Adrenal gland (tissue), 12 donors: ENCODE measurements around the gene NDUFC2. TPM values are rescaled to one million over a fixed set of nuclear protein-coding genes. Genes with fewer than 3 reads are reported as not detected.

Experiments used
- DNase-seq, 7 donors: peaks; one replicate each; pipeline ENCODE4 v3.0.0-alpha.2; 2019 to 2020
- H3K27ac ChIP-seq, 5 donors: fragments of 200-600 bp; sonication (generic) in 4 of 5; 1 replicate in 3 of 5; 2 replicates in 2 of 5; pipeline versions ENCODE4 v1.5.1 to v1.8.0; 2016 to 2020; ENCODE audit warnings: mild to moderate bottlenecking in 1 of 5
- H3K27me3 ChIP-seq: fragments of 200-600 bp; 2 replicates; pipeline ENCODE4 v1.8.0; 2021
- H3K36me3 ChIP-seq, 2 donors: fragments of 200-600 bp; replicated peaks in 1 of 2; 1 replicate in 1 of 2; 2 replicates in 1 of 2; pipeline versions ENCODE4 v1.5.1 to v1.8.0; 2018 to 2022
- H3K4me1 ChIP-seq, 2 donors: fragments of 200-600 bp; replicated peaks in 1 of 2; 1 replicate in 1 of 2; 2 replicates in 1 of 2; pipeline versions ENCODE4 v1.5.1 to v1.8.0; 2018 to 2021
- H3K4me3 ChIP-seq, 4 donors: fragments of 200-600 bp; sonication (generic) in 3 of 4; one replicate each; pipeline ENCODE4 v1.5.1; 2016 to 2018
- H3K9me3 ChIP-seq, 3 donors: fragments of 200-600 bp; sonication (generic) in 1 of 3; replicated peaks in 1 of 3; 1 replicate in 2 of 3; 2 replicates in 1 of 3; pipeline versions ENCODE4 v1.5.1 to v1.8.0; 2016 to 2021
- POLR2A ChIP-seq, 2 donors: fragments of 450-650 bp; IDR thresholded peaks; one replicate each; pipeline ENCODE4 v1.6.1; 2017; ENCODE audit warnings: antibody characterized with exemption in 2 of 2, mild to moderate bottlenecking in 2 of 2, moderate library complexity in 1 of 2
- WGBS, 4 donors: extraction: QIAGEN DNeasy Blood & Tissue Kit in 2 of 4; methylation state at CpG; one replicate each; pipeline versions ENCODE4 v1.1.5 to v1.1.7; 2013 to 2017; 5-methylcytosine and 5-hydroxymethylcytosine counted together
- intact Hi-C, 2 donors: fragments of 100-400 bp; cut with DNase I; formaldehyde crosslinking; loops; one replicate each; pipeline versions ENCODE4 v1.14.1 to v1.15.0; 2022 to 2023
- polyA plus RNA-seq, 3 donors: library from polyadenylated mRNA; stranded (reverse); fragments of 200-250 nt in 2 of 3; fragments of 350-450 nt in 1 of 3; fragmentation: Illumina TruSeq in 1 of 3; extraction: RNeasy Lipid Tissue Mini Kit (QIAGEN cat#74804) in 1 of 3; gene quantifications; one replicate each; pipeline ENCODE4 v1.2.3, GENCODE V29; 2013 to 2014
- total RNA-seq, 9 donors: library from RNA; depleted of rRNA in 4 of 9; stranded (reverse); fragments of >200 nt in 4 of 9; fragments of 120-200 nt in 1 of 9; fragmentation: NEBNext Ultra II Directional in 1 of 9; extraction: Animal tissue kit (Norgen Biotek cat#: 25700) in 1 of 9; gene quantifications; one replicate each; pipeline versions ENCODE4 v1.1.0 to v1.2.4, GENCODE V29; 2013 to 2023
- TF ChIP-seq, protein P1 (sequence below), 6 experiments: fragments of 450-650 bp in 4 of 6; fragments of 200-600 bp in 2 of 6; sonication (generic) in 1 of 6; IDR thresholded peaks; 1 replicate in 5 of 6; 2 replicates in 1 of 6; pipeline versions ENCODE4 v1.5.1 to v1.8.0; 2016 to 2021; ENCODE audit warnings: antibody characterized with exemption in 6 of 6, mild to moderate bottlenecking in 2 of 6, moderate library complexity in 1 of 6
- donor health status: healthy with polysubstance abuse.
- donor health status: Bipolar disorder and iron deficiency.
- donor health status: DM: yes; HTN: yes; CAD: no.
- donor health status: DM: no; HTN: no; CAD: no.
- donor health status: DM: no; HTN: no; CAD: no.
- donor health status: DM: yes; HTN: yes; CAD: no.

NDUFC2 gene
- total and polyA plus RNA-seq, 12 donors: 75.4 to 487 (median 332) TPM

DNA sequence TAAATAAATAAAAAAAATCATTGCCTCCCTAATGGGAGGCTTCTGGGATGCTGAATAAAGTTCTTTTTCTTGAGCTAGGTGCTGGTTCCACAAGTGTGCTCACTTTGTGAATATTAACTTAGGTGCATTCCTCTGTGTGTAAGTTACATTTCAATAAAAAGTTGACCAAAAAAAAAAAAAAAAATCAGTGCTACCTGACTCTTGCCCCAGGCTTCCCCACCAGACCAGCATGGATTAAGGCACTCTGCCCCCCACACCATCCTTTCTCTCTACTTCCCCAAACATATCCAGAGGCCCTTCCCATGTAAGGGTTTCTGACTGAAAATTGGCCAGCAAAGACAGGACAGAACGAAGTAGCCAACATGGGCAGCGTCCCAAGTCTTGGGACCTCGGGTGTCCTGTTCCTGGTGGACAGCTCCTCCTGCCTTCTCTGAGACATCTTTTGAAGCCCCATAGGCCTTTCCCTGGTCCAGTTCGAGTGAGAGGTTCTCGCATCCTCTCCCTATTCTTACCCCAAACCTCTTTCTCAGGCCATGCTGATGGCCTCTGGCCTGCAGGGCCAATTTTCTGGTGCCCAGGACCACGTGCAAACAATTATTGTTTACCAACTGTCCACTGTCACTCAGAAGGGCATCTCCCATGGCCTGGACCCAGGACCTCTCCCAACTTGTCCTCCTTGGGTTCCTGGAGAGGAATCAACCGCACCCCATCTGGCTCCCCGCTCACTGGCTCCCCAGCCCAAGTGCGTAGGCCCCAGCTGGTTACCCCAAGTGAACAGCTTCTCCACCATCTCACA is 41.6 kb downstream of the NDUFC2 start:
- no peaks in the 10 kb centered on the region for H3K36me3 ChIP-seq
- no peak overlapping the region for H3K27ac ChIP-seq
- 81 to 89% (median 85%) methylated on average over 5 to 9 of the region's 9 CpGs for WGBS, 4 donors
- TF ChIP-seq, protein P1, sequence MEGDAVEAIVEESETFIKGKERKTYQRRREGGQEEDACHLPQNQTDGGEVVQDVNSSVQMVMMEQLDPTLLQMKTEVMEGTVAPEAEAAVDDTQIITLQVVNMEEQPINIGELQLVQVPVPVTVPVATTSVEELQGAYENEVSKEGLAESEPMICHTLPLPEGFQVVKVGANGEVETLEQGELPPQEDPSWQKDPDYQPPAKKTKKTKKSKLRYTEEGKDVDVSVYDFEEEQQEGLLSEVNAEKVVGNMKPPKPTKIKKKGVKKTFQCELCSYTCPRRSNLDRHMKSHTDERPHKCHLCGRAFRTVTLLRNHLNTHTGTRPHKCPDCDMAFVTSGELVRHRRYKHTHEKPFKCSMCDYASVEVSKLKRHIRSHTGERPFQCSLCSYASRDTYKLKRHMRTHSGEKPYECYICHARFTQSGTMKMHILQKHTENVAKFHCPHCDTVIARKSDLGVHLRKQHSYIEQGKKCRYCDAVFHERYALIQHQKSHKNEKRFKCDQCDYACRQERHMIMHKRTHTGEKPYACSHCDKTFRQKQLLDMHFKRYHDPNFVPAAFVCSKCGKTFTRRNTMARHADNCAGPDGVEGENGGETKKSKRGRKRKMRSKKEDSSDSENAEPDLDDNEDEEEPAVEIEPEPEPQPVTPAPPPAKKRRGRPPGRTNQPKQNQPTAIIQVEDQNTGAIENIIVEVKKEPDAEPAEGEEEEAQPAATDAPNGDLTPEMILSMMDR (IDR thresholded peaks at IDR 0.05): no peak
- no peak for TF ChIP-seq POLR2A (IDR thresholded peaks at IDR 0.05)
- H3K27me3 ChIP-seq: no peaks in the 10 kb centered on the region
- H3K9me3 ChIP-seq: no peaks in the 10 kb centered on the region
- intact Hi-C loops: no loop called here
- no peak for DNase-seq
- H3K4me3 ChIP-seq: no peak overlapping the region
- peaks cover 16 to 21% of the 10 kb centered on the region in 2 donors for H3K4me1 ChIP-seq

DNA sequence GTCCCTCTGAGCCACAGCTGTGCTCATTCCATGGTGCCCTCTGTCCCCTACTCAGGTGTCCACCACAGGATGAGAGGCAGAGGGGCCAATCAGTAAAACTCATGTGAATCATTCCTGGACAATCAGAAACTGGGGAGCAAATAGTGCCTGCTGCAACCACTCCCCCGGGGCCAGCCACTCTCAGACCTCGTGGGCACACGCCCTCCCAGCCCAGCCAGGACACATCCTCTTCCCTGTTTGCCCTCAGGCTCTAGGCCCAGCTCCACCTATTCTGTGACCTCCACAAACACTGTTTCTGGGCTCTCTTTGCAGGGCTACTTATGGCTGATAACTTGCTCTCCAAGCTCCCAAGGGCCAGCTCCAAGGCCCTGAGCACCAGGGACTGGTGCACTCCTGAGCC is 42.6 kb downstream of the NDUFC2 start:
- H3K4me1 ChIP-seq: peaks cover 19 to 26% of the 10 kb centered on the region in 2 donors
- H3K36me3 ChIP-seq: no peaks in the 10 kb centered on the region
- TF ChIP-seq, protein P1 (IDR thresholded peaks at IDR 0.05): no peak
- no peak for TF ChIP-seq POLR2A (IDR thresholded peaks at IDR 0.05)
- 30 to 50% (median 44%) methylated on average over 3 of the region's 3 CpGs; no CpG with 5 or more reads in 1 of the 4 donors for WGBS, 4 donors
- intact Hi-C loops: no loop called here
- H3K9me3 ChIP-seq: no peaks in the 10 kb centered on the region
- DNase-seq: peak in 1 of 7 donors; percentile 43
- no peaks in the 10 kb centered on the region for H3K27me3 ChIP-seq
- H3K27ac ChIP-seq: peak overlapping the region in 1 of 5 donors; percentile 34
- H3K4me3 ChIP-seq: no peak overlapping the region

DNA sequence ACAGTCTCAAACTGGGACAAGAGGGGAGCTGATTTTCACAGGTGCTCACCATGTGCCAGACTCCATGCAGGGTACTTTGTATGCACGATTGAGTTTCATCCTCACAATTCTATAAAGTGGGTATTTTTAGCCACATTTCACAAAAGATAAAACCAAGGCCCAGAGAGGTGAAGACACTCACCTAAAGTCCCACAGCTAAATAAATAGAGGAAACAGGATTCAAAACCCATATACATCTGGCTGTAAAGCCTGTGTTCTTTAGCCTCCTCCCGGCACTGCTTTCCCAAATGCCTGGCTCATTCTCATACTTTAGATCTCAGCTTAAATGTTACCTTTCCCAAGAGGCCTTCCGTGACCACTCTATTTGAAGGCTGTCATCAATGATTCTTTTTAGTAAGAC is 43.3 kb downstream of the NDUFC2 start:
- no peak overlapping the region for H3K4me3 ChIP-seq
- H3K27ac ChIP-seq: no peak overlapping the region
- TF ChIP-seq POLR2A (IDR thresholded peaks at IDR 0.05): no peak
- TF ChIP-seq, protein P1 (IDR thresholded peaks at IDR 0.05): no peak
- H3K27me3 ChIP-seq: no peaks in the 10 kb centered on the region
- WGBS, 4 donors: 83 to 93% (median 86%) methylated on average over 3 of the region's 3 CpGs
- H3K9me3 ChIP-seq: no peaks in the 10 kb centered on the region
- intact Hi-C loops: no loop called here
- no peak for DNase-seq
- H3K4me1 ChIP-seq: peaks cover 25 to 31% of the 10 kb centered on the region in 2 donors
- H3K36me3 ChIP-seq: no peaks in the 10 kb centered on the region

DNA sequence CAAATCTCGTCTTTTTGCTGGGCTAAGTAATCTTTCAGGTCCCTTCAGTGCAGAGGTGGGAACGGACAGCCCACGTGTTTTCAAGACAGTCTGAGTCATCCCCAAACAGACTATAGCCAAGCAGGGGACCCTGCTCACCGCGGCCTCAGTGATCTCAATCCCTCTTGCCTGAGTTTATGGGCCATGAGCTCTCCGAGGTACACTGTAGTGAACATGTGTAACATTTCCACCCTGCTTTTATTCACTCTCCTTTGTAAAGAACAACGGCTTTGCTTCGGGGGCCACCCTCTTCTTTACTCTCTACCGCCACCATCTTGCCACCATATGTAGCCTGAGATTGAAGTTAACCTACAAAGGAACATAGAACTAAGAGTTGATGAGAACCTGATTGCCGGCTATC is 45.0 kb downstream of the NDUFC2 start:
- H3K4me3 ChIP-seq: no peak overlapping the region
- intact Hi-C loops: no loop called here
- no peaks in the 10 kb centered on the region for H3K36me3 ChIP-seq
- no peak for DNase-seq
- TF ChIP-seq, protein P1 (IDR thresholded peaks at IDR 0.05): no peak
- TF ChIP-seq POLR2A (IDR thresholded peaks at IDR 0.05): no peak
- H3K4me1 ChIP-seq: peaks cover 23 to 27% of the 10 kb centered on the region in 2 donors
- WGBS, 4 donors: 63 to 80% (median 65%) methylated on average over 10 of the region's 10 CpGs
- H3K27me3 ChIP-seq: no peaks in the 10 kb centered on the region
- H3K27ac ChIP-seq: no peak overlapping the region
- H3K9me3 ChIP-seq: no peaks in the 10 kb centered on the region
